GM21528 (cell line): Measurements from ENCODE around the gene LILRA6.
A peak's percentile ranks its signal among the peaks of the same experiment; 100 is the strongest.
"Not testable (repeated sequence)": the region's sequence is repeated elsewhere in the genome, so short reads cannot be mapped to it uniquely, and the experiment has no call there.

Source experiments
- ATAC-seq: cut with Tn5 transposase; IDR thresholded peaks from one replicate; pipeline ENCODE4 v1.9.1; 2021; ENCODE audit warnings: mild to moderate bottlenecking, moderate library complexity; ENCODE audit not compliant: unreplicated experiment, low FRiP score

The LILRA6 gene

GRCh38 chr19:54209811-54210494, 32.6 kb downstream of the LILRA6 start:
- no peak for ATAC-seq

- no peak for ATAC-seq
Observed at GRCh38 chr19:54209058-54209810, 33.4 kb downstream of the LILRA6 start.

GRCh38 chr19:54208784-54209057, 33.9 kb downstream of the LILRA6 start:
- no peak for ATAC-seq

GRCh38 chr19:54207983-54208783, 34.4 kb downstream of the LILRA6 start:
- no peak for ATAC-seq

- no peak for ATAC-seq
Observed at GRCh38 chr19:54207676-54207982, 35.0 kb downstream of the LILRA6 start.

GRCh38 chr19:54207193-54207592, 35.4 kb downstream of the LILRA6 start:
- ATAC-seq, result not testable (repeated sequence)

GRCh38 chr19:54206831-54207177, 35.8 kb downstream of the LILRA6 start:
- ATAC-seq, result no peak

- ATAC-seq, result no peak
Observed at GRCh38 chr19:54206030-54206830, 36.4 kb downstream of the LILRA6 start.

- no peak for ATAC-seq
Observed at GRCh38 chr19:54204767-54205468, 37.7 kb downstream of the LILRA6 start.

- ATAC-seq, result no peak
Observed at GRCh38 chr19:54203151-54203611, 39.4 kb downstream of the LILRA6 start.

- ATAC-seq, result no peak
Observed at GRCh38 chr19:54201980-54202379, 40.6 kb downstream of the LILRA6 start.

GRCh38 chr19:54201172-54201701, 41.4 kb downstream of the LILRA6 start:
- no peak for ATAC-seq

- no peak for ATAC-seq
Observed at GRCh38 chr19:54199401-54199800, 43.2 kb downstream of the LILRA6 start.

- ATAC-seq, result no peak
Observed at GRCh38 chr19:54197121-54197520, 45.5 kb downstream of the LILRA6 start.

GRCh38 chr19:54196536-54196935, 46.1 kb downstream of the LILRA6 start:
- ATAC-seq, result no peak

GRCh38 chr19:54194463-54194862, 48.1 kb downstream of the LILRA6 start:
- ATAC-seq, result not testable (repeated sequence)

GRCh38 chr19:54193011-54193410, 49.6 kb downstream of the LILRA6 start:
- no peak for ATAC-seq

GRCh38 chr19:54191811-54192453, 50.7 kb downstream of the LILRA6 start:
- ATAC-seq, result no peak

- peak; percentile 31 for ATAC-seq
Observed at GRCh38 chr19:54191011-54191810, 51.4 kb downstream of the LILRA6 start, which contains the start of gene TSEN34. TSEN34 (plus strand) TSS chr19:54191308; CDS start chr19:54191365, 57 bp downstream.
